AG10803 (cell line): ENCODE data around the gene FHIT.
A peak's percentile ranks its signal among the peaks of the same experiment; 100 is the strongest.

Experiments used
- DNase-seq: peaks from one replicate; pipeline ENCODE4 v3.0.0; 2010; ENCODE audit warnings: low read depth
- H3K4me3 ChIP-seq: 2 replicates; pipeline ENCODE4 v1.5.1; 2011; ENCODE audit warnings: mild to moderate bottlenecking, low read length, control low read depth
- CTCF ChIP-seq: conservative IDR thresholded peaks from 2 replicates; pipeline ENCODE4 v1.5.1; 2011; ENCODE audit warnings: mild to moderate bottlenecking, low read length, control low read depth, inconsistent platforms

The FHIT gene

GRCh38 chr3:59996056-59996455 is 1255.2 kb downstream of the FHIT start:
- peak; percentile 29 for DNase-seq
- no peak for TF ChIP-seq CTCF
- no peak overlapping the region for H3K4me3 ChIP-seq

- DNase-seq, result no peak
- TF ChIP-seq CTCF, result no peak
- H3K4me3 ChIP-seq, result no peak overlapping the region
Observed at GRCh38 chr3:59995563-59995962, 1255.7 kb downstream of the FHIT start.

GRCh38 chr3:59994732-59995304 is 1256.4 kb downstream of the FHIT start:
- DNase-seq, result no peak
- H3K4me3 ChIP-seq, result no peak overlapping the region
- TF ChIP-seq CTCF, result no peak

GRCh38 chr3:59992578-59992977 is 1258.7 kb downstream of the FHIT start:
- TF ChIP-seq CTCF, result no peak
- no peak for DNase-seq
- no peak overlapping the region for H3K4me3 ChIP-seq

GRCh38 chr3:59990915-59991314 is 1260.3 kb downstream of the FHIT start:
- DNase-seq, result no peak
- no peak for TF ChIP-seq CTCF
- H3K4me3 ChIP-seq, result no peak overlapping the region

- no peak overlapping the region for H3K4me3 ChIP-seq
- DNase-seq, result no peak
- TF ChIP-seq CTCF, result no peak
Observed at GRCh38 chr3:59982510-59982909, 1268.7 kb downstream of the FHIT start.

GRCh38 chr3:59981377-59981776 is 1269.9 kb downstream of the FHIT start:
- TF ChIP-seq CTCF, result no peak
- H3K4me3 ChIP-seq, result no peak overlapping the region
- DNase-seq, result no peak
